IMR-90 (cell line): ENCODE results near the gene ZMYM2. TPM values are rescaled to one million over a fixed set of nuclear protein-coding genes. Genes with fewer than 3 reads are reported as not detected.

Experiments
- ATAC-seq: fragments of 200-7000 bp; cut with Tn5 transposase; 2 replicates; pipeline ENCODE4 v1.9.1; 2020; ENCODE audit warnings: low read depth, mild to moderate bottlenecking, moderate library complexity
- BruUV-seq: library from RNA; stranded (reverse); fragments of 400-500 nt; replicated peaks from 2 replicates; lab custom pipeline; 2021; lab: Mats Ljungman, UMichigan
- CTCF ChIA-PET: fragments of 300-600 bp; formaldehyde crosslinking; extraction: SDS; loops from one replicate; lab custom pipeline; 2021; ENCODE audit warnings: antibody characterized with exemption; lab: Yijun Ruan, JAX
- POLR2A ChIA-PET: fragments of 300-600 bp; sonication (Branson Sonifier 250); formaldehyde crosslinking; loops from one replicate; lab custom pipeline; 2022; ENCODE audit warnings: antibody characterized with exemption; ENCODE audit not compliant: unreplicated experiment; lab: Charles Lee
- DNase-seq: peaks from one replicate; pipeline ENCODE4 v3.0.0; 2013
- H2AFZ ChIP-seq: replicated peaks from 2 replicates; pipeline ENCODE3; 2013; ENCODE audit warnings: low read length, mild to moderate bottlenecking; ENCODE audit not compliant: poor library complexity
- H2AK5ac ChIP-seq: 2 replicates; pipeline ENCODE4 v1.6.1; 2013; ENCODE audit warnings: low read depth, low read length, inconsistent platforms
- H2AK9ac ChIP-seq: replicated peaks from 2 replicates; pipeline ENCODE3; 2013; ENCODE audit warnings: mild to moderate bottlenecking, low read depth, low read length, moderate library complexity; ENCODE audit not compliant: poor library complexity
- H2BK120ac ChIP-seq: 2 replicates; pipeline ENCODE4 v1.6.1; 2013; ENCODE audit warnings: low read depth, low read length, inconsistent platforms
- H2BK15ac ChIP-seq: 3 replicates; pipeline ENCODE4 v1.6.1; 2013; ENCODE audit warnings: low read depth, low read length, inconsistent platforms
- H2BK20ac ChIP-seq: 2 replicates; pipeline ENCODE4 v1.6.1; 2013; ENCODE audit warnings: low read depth, mild to moderate bottlenecking, inconsistent platforms, low read length, moderate library complexity
- H2BK5ac ChIP-seq: 2 replicates; pipeline ENCODE4 v1.6.1; 2013; ENCODE audit warnings: mild to moderate bottlenecking, low read depth, low read length, inconsistent platforms; ENCODE audit not compliant: poor library complexity, severe bottlenecking
- H3K14ac ChIP-seq: replicated peaks from 2 replicates; pipeline ENCODE4 v1.6.1; 2013; ENCODE audit warnings: low read depth, low read length, inconsistent platforms
- H3K18ac ChIP-seq: 2 replicates; pipeline ENCODE4 v1.6.1; 2013; ENCODE audit warnings: low read depth, low read length, control low read depth
- H3K23ac ChIP-seq: 2 replicates; pipeline ENCODE4 v1.6.1; 2013; ENCODE audit warnings: low read depth, low read length, inconsistent platforms
- H3K27ac ChIP-seq: 2 replicates; pipeline ENCODE4 v1.5.1; 2013; ENCODE audit warnings: mild to moderate bottlenecking, control low read depth, low read length; ENCODE audit not compliant: insufficient read depth
- H3K27me3 ChIP-seq: 2 replicates; pipeline ENCODE4 v1.6.1; 2013; ENCODE audit warnings: low read length; ENCODE audit not compliant: control insufficient read depth, insufficient read depth
- H3K36me3 ChIP-seq: 2 replicates; pipeline ENCODE4 v1.6.1; 2013; ENCODE audit warnings: low read length, mixed read lengths; ENCODE audit not compliant: control insufficient read depth, insufficient read depth
- H3K4ac ChIP-seq: 2 replicates; pipeline ENCODE4 v1.6.1; 2013; ENCODE audit warnings: low read depth, low read length, inconsistent platforms
- H3K4me1 ChIP-seq: 2 replicates; pipeline ENCODE4 v1.6.1; 2013; ENCODE audit warnings: low read length, mixed read lengths; ENCODE audit not compliant: control insufficient read depth, insufficient read depth
- H3K4me2 ChIP-seq: 2 replicates; pipeline ENCODE4 v1.6.1; 2013; ENCODE audit warnings: low read depth, mild to moderate bottlenecking, control low read depth, low read length, moderate library complexity
- H3K4me3 ChIP-seq: 2 replicates; pipeline ENCODE4 v1.5.1; 2013; ENCODE audit warnings: low read depth, mild to moderate bottlenecking, control low read depth, low read length, moderate library complexity; ENCODE audit not compliant: insufficient read depth
- H3K56ac ChIP-seq: 2 replicates; pipeline ENCODE4 v1.6.1; 2013; ENCODE audit warnings: low read length, inconsistent platforms; ENCODE audit not compliant: insufficient read depth; ENCODE audit errors: extremely low read depth
- H3K79me1 ChIP-seq, 2 experiments: 2 replicates each; pipeline ENCODE4 v1.6.1; 2013; ENCODE audit warnings: low read length in 2 of 2, inconsistent platforms in 1 of 2, low read depth in 1 of 2
- H3K9ac ChIP-seq: 2 replicates; pipeline ENCODE4 v1.6.1; 2013; ENCODE audit warnings: low read depth, low read length, control low read depth
- H3K9me1 ChIP-seq: 2 replicates; pipeline ENCODE4 v1.6.1; 2013; ENCODE audit warnings: low read length, inconsistent platforms; ENCODE audit not compliant: insufficient read depth
- H3K9me3 ChIP-seq: 2 replicates; pipeline ENCODE4 v1.6.1; 2013; ENCODE audit warnings: low read length; ENCODE audit not compliant: control insufficient read depth, insufficient read depth
- H4K20me1 ChIP-seq: 2 replicates; pipeline ENCODE4 v1.6.1; 2013; ENCODE audit warnings: low read length, inconsistent platforms; ENCODE audit not compliant: insufficient read depth
- H4K5ac ChIP-seq: 2 replicates; pipeline ENCODE4 v1.6.1; 2013; ENCODE audit warnings: mild to moderate bottlenecking, low read depth, low read length, control low read depth
- H4K8ac ChIP-seq, 2 experiments: 2 replicates each; pipeline ENCODE4 v1.6.1; 2013; ENCODE audit warnings: low read depth in 2 of 2, low read length in 2 of 2, control low read depth in 1 of 2, inconsistent platforms in 1 of 2
- H4K91ac ChIP-seq: 2 replicates; pipeline ENCODE4 v1.6.1; 2013; ENCODE audit warnings: low read depth, low read length, inconsistent platforms; ENCODE audit not compliant: insufficient read depth
- CEBPB ChIP-seq: IDR thresholded peaks from 2 replicates; pipeline ENCODE4 v1.6.1; 2012; ENCODE audit warnings: low read depth, low read length, improper control_type of control experiment
- CHD1 ChIP-seq: IDR thresholded peaks from 2 replicates; pipeline ENCODE4 v1.6.1; 2012; ENCODE audit warnings: low read depth, low read length, improper control_type of control experiment
- CTCF ChIP-seq: conservative IDR thresholded peaks from 2 replicates; pipeline ENCODE4 v1.5.1; 2012; ENCODE audit warnings: mild to moderate bottlenecking, low read depth, low read length, improper control_type of control experiment
- MAFK ChIP-seq: IDR thresholded peaks from 2 replicates; pipeline ENCODE4 v1.6.1; 2012; ENCODE audit warnings: low read depth, low read length, improper control_type of control experiment
- MXI1 ChIP-seq: IDR thresholded peaks from 2 replicates; pipeline ENCODE4 v1.6.1; 2012; ENCODE audit warnings: low read depth, mild to moderate bottlenecking, low read length, moderate library complexity, borderline replicate concordance
- NFE2L2 ChIP-seq: fragments of 150-350 bp; IDR thresholded peaks from 2 replicates; pipeline ENCODE4 v1.6.1; 2016; ENCODE audit warnings: low read depth, mild to moderate bottlenecking, low read length
- POLR2A ChIP-seq: IDR thresholded peaks from 2 replicates; pipeline ENCODE4 v1.6.1; 2012; ENCODE audit warnings: mild to moderate bottlenecking, low read depth, low read length
- RFX5 ChIP-seq: IDR thresholded peaks from 2 replicates; pipeline ENCODE4 v1.8.0; 2012; ENCODE audit warnings: low read depth, mild to moderate bottlenecking, low read length, moderate library complexity
- SMC3 ChIP-seq: fragments of 150-350 bp; IDR thresholded peaks from 2 replicates; pipeline ENCODE4 v1.6.1; 2016; ENCODE audit warnings: low read depth, mild to moderate bottlenecking, antibody characterized with exemption, low read length, moderate library complexity
- WGBS, 2 experiments: methylation state at CpG; one replicate each; pipeline versions ENCODE4 v1.1.5 to v1.1.7; 2013; ENCODE audit warnings: missing lambda C conversion rate in 2 of 2; ENCODE audit not compliant: insufficient read length in 1 of 2; ENCODE audit errors: extremely low coverage in 2 of 2; 5-methylcytosine and 5-hydroxymethylcytosine counted together
- dilution Hi-C: fragments of 300-500 bp; cut with HindIII; formaldehyde crosslinking; loops from one replicate; pipeline ENCODE4 v1.14.3; 2018; ENCODE audit warnings: low sequenced_read_pairs; ENCODE audit not compliant: unreplicated experiment
- in situ Hi-C: fragments of 300-500 bp; cut with MboI; formaldehyde crosslinking; loops from 3 replicates; pipeline ENCODE4 v1.14.3; 2019; ENCODE audit warnings: low sequenced_read_pairs, inconsistent platforms, mixed read lengths
- intact Hi-C: fragments of 100-400 bp; cut with micrococcal nuclease; formaldehyde crosslinking; loops from 2 replicates; pipeline ENCODE4 v1.10.0; 2022
- polyA plus RNA-seq, 3 experiments: library from polyadenylated mRNA; depleted of rRNA; stranded (reverse); fragments of >200 nt; gene quantifications; 2 replicates each; pipeline ENCODE4 v1.2.3, GENCODE V29; 2012; ENCODE audit warnings: low replicate concordance in 1 of 3
- total RNA-seq: library from RNA; depleted of rRNA; stranded (reverse); fragments of >200 nt; gene quantifications from 2 replicates; pipeline ENCODE4 v1.2.3, GENCODE V29; 2012
- TF ChIP-seq, protein P1 (sequence below): fragments of 150-350 bp; IDR thresholded peaks from 2 replicates; pipeline ENCODE4 v1.6.1; 2016; ENCODE audit warnings: low read depth, mild to moderate bottlenecking, low read length, moderate library complexity, borderline replicate concordance
- TF ChIP-seq, protein P2 (sequence below): fragments of 150-350 bp; IDR thresholded peaks from 2 replicates; pipeline ENCODE4 v1.6.1; 2017; ENCODE audit warnings: mild to moderate bottlenecking, antibody characterized with exemption, low read length, low read depth

The ZMYM2 gene
- total and polyA plus RNA-seq, 2 of the 4 experiments (the other 2 are of a cell fraction): 15.7 to 51.1 TPM

DNA sequence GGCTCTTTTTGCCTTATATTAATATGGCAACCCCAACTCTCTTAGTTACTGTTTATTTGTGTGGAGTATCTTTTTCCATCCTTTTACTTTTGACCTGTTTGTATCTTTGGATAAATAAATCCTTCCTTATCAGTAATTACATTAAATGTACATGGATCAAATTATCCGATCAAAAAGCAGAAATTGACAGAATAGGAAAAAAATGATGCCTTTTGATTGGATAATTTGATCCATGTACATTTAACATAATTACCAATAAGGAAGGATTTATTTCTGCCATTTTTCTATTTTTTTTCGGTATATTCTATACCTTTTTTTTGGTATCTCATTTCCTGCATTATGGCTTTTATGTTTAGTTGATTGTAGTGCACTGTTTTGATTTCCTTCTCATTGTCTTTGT, 57.2 kb downstream of the ZMYM2 start:
- no peak for TF ChIP-seq NFE2L2
- TF ChIP-seq CHD1: no peak
- no peak for TF ChIP-seq RFX5
- TF ChIP-seq MXI1: no peak
- TF ChIP-seq SMC3: no peak
- no peak for TF ChIP-seq POLR2A
- TF ChIP-seq, protein P1, sequence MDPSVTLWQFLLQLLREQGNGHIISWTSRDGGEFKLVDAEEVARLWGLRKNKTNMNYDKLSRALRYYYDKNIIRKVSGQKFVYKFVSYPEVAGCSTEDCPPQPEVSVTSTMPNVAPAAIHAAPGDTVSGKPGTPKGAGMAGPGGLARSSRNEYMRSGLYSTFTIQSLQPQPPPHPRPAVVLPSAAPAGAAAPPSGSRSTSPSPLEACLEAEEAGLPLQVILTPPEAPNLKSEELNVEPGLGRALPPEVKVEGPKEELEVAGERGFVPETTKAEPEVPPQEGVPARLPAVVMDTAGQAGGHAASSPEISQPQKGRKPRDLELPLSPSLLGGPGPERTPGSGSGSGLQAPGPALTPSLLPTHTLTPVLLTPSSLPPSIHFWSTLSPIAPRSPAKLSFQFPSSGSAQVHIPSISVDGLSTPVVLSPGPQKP: no peak
- TF ChIP-seq, protein P2, sequence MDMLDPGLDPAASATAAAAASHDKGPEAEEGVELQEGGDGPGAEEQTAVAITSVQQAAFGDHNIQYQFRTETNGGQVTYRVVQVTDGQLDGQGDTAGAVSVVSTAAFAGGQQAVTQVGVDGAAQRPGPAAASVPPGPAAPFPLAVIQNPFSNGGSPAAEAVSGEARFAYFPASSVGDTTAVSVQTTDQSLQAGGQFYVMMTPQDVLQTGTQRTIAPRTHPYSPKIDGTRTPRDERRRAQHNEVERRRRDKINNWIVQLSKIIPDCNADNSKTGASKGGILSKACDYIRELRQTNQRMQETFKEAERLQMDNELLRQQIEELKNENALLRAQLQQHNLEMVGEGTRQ: no peak
- no peak for TF ChIP-seq MAFK
- TF ChIP-seq CTCF: no peak
- TF ChIP-seq CEBPB: no peak
- BruUV-seq: no TSS peak
- dilution Hi-C loops (no loop called here), intact Hi-C loops (loop anchor here (10.0 kb wide), 1 partner anchor 49 kb away; no protein-coding TSS in a partner anchor), in situ Hi-C loops (no loop called here)
- peaks cover 18% of the 10 kb centered on the region for H3K36me3 ChIP-seq
- peaks cover 4% of the 10 kb centered on the region; the same call in 1 of the 2 replicates for H3K9me3 ChIP-seq
- H2AK5ac ChIP-seq: no peak overlapping the region
- no peaks in the 10 kb centered on the region for H3K27me3 ChIP-seq
- H3K4me3 ChIP-seq: no peak overlapping the region
- H3K4me1 ChIP-seq: no peaks in the 10 kb centered on the region
- H3K79me1 ChIP-seq: peaks cover 9 to 19% of the 10 kb centered on the region in 2 experiments
- peaks cover 3% of the 10 kb centered on the region; the same call in 1 of the 2 replicates for H4K20me1 ChIP-seq
- no peak overlapping the region for H3K18ac ChIP-seq
- no peak overlapping the region for H3K27ac ChIP-seq
- no peak overlapping the region for H4K91ac ChIP-seq
- CTCF ChIA-PET: no interaction called here
- ATAC-seq: no peak
- H3K9ac ChIP-seq: no peak overlapping the region
- H2BK120ac ChIP-seq: no peak overlapping the region
- POLR2A ChIA-PET: no interaction called here
- H3K14ac ChIP-seq: no peak overlapping the region
- no peak overlapping the region for H4K5ac ChIP-seq
- no peak overlapping the region for H2AFZ ChIP-seq
- H2BK20ac ChIP-seq: no peak overlapping the region
- H3K4me2 ChIP-seq: no peak overlapping the region
- H3K9me1 ChIP-seq: no peaks in the 10 kb centered on the region
- no peak overlapping the region for H2AK9ac ChIP-seq
- no CpG with 5 or more reads among the region's 2 CpGs for WGBS, 2 experiments
- DNase-seq: no peak
- H2BK15ac ChIP-seq: no peak overlapping the region
- H3K4ac ChIP-seq: no peak overlapping the region
- no peak overlapping the region for H2BK5ac ChIP-seq
- no peak overlapping the region for H3K23ac ChIP-seq
- H4K8ac ChIP-seq: no peak overlapping the region
- H3K56ac ChIP-seq: no peak overlapping the region
